GM13977 (cell line): ENCODE results near the gene RAB11A.
A peak's percentile ranks its signal among the peaks of the same experiment; 100 is the strongest.

Experiments used
- DNase-seq: peaks from one replicate; pipeline ENCODE4 v3.0.0; 2012; ENCODE audit warnings: low spot score
- CTCF ChIP-seq: IDR thresholded peaks from 2 replicates; pipeline ENCODE4 v1.5.1; 2012; ENCODE audit warnings: mild to moderate bottlenecking, control low read depth; ENCODE audit not compliant: insufficient read depth; ENCODE audit errors: extremely low read depth, missing control alignments
- in situ Hi-C: fragments of 300-500 bp; cut with MboI; formaldehyde crosslinking; loops from one replicate; pipeline ENCODE4 v1.12.0; 2022; ENCODE audit warnings: low sequenced_read_pairs, low pct_unique_long_range_greater_than_20kb, mixed read lengths, inconsistent platforms; ENCODE audit not compliant: unreplicated experiment

The RAB11A gene

GRCh38 chr15:65869126-65869953 lies at the start of gene RAB11A:
Gene RAB11A (plus strand): TSS chr15:65869491. CDS start chr15:65869586, 95 bp downstream.
- DNase-seq = peak; percentile 92
- in situ Hi-C loops = no loop called here
- TF ChIP-seq CTCF = peak; percentile 51

GRCh38 chr15:65819563-65819960 lies 49.7 kb upstream of the RAB11A start:
- TF ChIP-seq CTCF = no peak
- DNase-seq = no peak
- in situ Hi-C loops = no loop called here

- DNase-seq = no peak
- in situ Hi-C loops = no loop called here
Observed at GRCh38 chr15:65821070-65821469, 48.2 kb upstream of the RAB11A start.

GRCh38 chr15:65822316-65822715 lies 47.0 kb upstream of the RAB11A start:
- DNase-seq = no peak
- TF ChIP-seq CTCF = no peak
- in situ Hi-C loops = no loop called here

More at GRCh38 chr15:65821070-65821469, 48.2 kb upstream of the RAB11A start:
- TF ChIP-seq CTCF = no peak

GRCh38 chr15:65824031-65824743 lies 45.1 kb upstream of the RAB11A start:
- in situ Hi-C loops = no loop called here
- peak; percentile 44 for TF ChIP-seq CTCF
- peak; percentile 18 for DNase-seq

GRCh38 chr15:65824941-65825544 lies 44.2 kb upstream of the RAB11A start:
- TF ChIP-seq CTCF = no peak
- in situ Hi-C loops = no loop called here
- DNase-seq = no peak
